ENCODE results near the gene ERC2.

DNA sequence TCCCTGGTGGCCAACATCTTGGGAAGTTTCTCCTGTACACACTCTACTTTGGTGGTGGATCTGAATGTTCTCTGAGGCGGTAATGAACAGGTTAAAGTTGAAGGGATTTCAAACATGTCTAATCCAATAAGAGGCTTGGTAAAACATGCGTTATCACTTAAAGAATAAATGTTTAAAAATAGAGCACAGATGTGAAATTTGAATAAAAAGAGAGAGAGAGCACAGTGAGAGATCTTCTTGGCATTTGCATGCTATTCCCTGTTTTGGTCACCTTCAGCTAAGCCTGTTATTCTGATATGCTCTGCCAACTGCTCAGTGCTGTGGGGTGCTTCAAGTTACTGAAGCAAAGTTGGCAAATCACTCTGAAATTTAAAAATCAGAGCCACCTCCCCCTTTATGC is 743.4 kb downstream of the ERC2 start:
- TF ChIP-seq, protein P1, sequence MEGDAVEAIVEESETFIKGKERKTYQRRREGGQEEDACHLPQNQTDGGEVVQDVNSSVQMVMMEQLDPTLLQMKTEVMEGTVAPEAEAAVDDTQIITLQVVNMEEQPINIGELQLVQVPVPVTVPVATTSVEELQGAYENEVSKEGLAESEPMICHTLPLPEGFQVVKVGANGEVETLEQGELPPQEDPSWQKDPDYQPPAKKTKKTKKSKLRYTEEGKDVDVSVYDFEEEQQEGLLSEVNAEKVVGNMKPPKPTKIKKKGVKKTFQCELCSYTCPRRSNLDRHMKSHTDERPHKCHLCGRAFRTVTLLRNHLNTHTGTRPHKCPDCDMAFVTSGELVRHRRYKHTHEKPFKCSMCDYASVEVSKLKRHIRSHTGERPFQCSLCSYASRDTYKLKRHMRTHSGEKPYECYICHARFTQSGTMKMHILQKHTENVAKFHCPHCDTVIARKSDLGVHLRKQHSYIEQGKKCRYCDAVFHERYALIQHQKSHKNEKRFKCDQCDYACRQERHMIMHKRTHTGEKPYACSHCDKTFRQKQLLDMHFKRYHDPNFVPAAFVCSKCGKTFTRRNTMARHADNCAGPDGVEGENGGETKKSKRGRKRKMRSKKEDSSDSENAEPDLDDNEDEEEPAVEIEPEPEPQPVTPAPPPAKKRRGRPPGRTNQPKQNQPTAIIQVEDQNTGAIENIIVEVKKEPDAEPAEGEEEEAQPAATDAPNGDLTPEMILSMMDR (tag by site-specific recombination; IDR thresholded peaks at IDR 0.05): no peak
- no peak for TF ChIP-seq ZNF623 (tag by site-specific recombination; IDR thresholded peaks at IDR 0.05)

All from HEK293 (cell line).